ENCODE measurements around the gene SLC6A12.

SLC6A12 gene

GRCh38 chr12:176321-177181 lies 37.4 kb downstream of the SLC6A12 start:
- no peak for DNase-seq

GRCh38 chr12:175759-176158 lies 38.2 kb downstream of the SLC6A12 start:
- no peak for DNase-seq

- DNase-seq = no peak
Observed at GRCh38 chr12:175250-175649, 38.7 kb downstream of the SLC6A12 start.

- no peak for DNase-seq
Observed at GRCh38 chr12:174596-174995, 39.4 kb downstream of the SLC6A12 start.

GRCh38 chr12:174124-174523 lies 39.8 kb downstream of the SLC6A12 start:
- DNase-seq = no peak

GRCh38 chr12:172732-173161 lies 41.2 kb downstream of the SLC6A12 start:
- DNase-seq = no peak

GRCh38 chr12:171743-172676 lies 41.9 kb downstream of the SLC6A12 start:
- DNase-seq = no peak

GRCh38 chr12:171276-171675 lies 42.7 kb downstream of the SLC6A12 start:
- no peak for DNase-seq

GRCh38 chr12:170371-171225 lies 43.4 kb downstream of the SLC6A12 start:
- DNase-seq = no peak

- DNase-seq = no peak
Observed at GRCh38 chr12:169528-170370, 44.2 kb downstream of the SLC6A12 start.

GRCh38 chr12:168763-169525 lies 45.0 kb downstream of the SLC6A12 start:
- DNase-seq = peak; percentile 56

GRCh38 chr12:167959-168600 lies 45.9 kb downstream of the SLC6A12 start:
- no peak for DNase-seq

GRCh38 chr12:166425-167075 lies 47.4 kb downstream of the SLC6A12 start:
- DNase-seq = no peak

GRCh38 chr12:165862-166368 lies 48.0 kb downstream of the SLC6A12 start:
- DNase-seq = no peak

GRCh38 chr12:164207-164606 lies 49.8 kb downstream of the SLC6A12 start:
- no peak for DNase-seq

- DNase-seq = no peak
Observed at GRCh38 chr12:163406-163986, 50.5 kb downstream of the SLC6A12 start.

GRCh38 chr12:162467-163307 lies 51.3 kb downstream of the SLC6A12 start:
- no peak for DNase-seq

GRCh38 chr12:161823-162222 lies 52.1 kb downstream of the SLC6A12 start:
- no peak for DNase-seq
